ENCODE data around the gene PDE6D. TPM values are rescaled to one million over a fixed set of nuclear protein-coding genes. Genes with fewer than 3 reads are reported as not detected.
A peak's percentile ranks its signal among the peaks of the same experiment; 100 is the strongest.
"Not testable (repeated sequence)": the region's sequence is repeated elsewhere in the genome, so short reads cannot be mapped to it uniquely, and the experiment has no call there.

PDE6D gene
- total and polyA plus RNA-seq, 2 experiments from 2014 or later, result 35.2 to 55.6 TPM

DNA sequence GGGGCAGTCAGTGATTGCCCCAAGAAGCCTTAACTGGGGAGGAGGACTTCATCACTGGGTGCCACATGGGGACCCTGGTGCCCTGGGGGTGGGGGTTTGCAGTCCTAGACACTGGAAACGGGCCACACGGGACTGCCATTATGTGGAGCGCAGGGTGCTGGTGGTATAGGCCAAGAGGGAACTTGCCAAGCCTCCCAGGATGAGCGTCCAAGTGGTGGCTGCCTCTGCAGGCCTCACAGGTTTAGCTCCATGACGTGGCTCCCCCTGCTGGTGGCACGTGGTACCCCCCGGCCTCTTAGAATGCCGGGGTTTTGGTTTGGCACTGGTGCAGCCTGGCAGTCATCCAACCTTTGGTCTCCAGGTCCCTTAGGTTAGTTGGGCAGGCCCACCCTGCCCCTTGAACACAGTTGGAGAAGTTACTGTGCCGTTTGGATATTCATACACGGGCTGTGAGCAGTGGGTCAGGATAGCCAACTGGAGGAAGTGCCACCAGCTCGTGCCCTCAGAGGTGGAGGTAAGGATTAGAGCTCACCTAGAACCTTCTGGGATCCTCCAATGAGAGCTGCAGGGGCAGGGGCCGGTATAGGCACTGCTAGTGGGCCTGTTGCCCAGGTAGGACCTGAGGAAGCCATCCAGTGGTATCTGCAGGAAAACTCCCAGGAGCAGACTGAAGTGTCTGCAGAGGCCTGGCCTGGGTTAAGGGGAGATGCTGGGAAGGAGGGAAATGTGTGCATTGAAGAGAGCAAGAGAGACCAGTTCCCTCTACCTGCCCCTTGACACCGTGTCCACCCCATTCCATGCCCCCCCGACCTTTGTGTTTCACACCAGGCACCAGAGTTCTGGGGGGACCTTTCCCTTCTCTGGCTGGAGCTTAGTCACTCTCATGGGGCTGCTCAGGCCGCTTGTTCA is 67.1 kb downstream of the PDE6D start (continued):
- TF ChIP-seq, protein P1, sequence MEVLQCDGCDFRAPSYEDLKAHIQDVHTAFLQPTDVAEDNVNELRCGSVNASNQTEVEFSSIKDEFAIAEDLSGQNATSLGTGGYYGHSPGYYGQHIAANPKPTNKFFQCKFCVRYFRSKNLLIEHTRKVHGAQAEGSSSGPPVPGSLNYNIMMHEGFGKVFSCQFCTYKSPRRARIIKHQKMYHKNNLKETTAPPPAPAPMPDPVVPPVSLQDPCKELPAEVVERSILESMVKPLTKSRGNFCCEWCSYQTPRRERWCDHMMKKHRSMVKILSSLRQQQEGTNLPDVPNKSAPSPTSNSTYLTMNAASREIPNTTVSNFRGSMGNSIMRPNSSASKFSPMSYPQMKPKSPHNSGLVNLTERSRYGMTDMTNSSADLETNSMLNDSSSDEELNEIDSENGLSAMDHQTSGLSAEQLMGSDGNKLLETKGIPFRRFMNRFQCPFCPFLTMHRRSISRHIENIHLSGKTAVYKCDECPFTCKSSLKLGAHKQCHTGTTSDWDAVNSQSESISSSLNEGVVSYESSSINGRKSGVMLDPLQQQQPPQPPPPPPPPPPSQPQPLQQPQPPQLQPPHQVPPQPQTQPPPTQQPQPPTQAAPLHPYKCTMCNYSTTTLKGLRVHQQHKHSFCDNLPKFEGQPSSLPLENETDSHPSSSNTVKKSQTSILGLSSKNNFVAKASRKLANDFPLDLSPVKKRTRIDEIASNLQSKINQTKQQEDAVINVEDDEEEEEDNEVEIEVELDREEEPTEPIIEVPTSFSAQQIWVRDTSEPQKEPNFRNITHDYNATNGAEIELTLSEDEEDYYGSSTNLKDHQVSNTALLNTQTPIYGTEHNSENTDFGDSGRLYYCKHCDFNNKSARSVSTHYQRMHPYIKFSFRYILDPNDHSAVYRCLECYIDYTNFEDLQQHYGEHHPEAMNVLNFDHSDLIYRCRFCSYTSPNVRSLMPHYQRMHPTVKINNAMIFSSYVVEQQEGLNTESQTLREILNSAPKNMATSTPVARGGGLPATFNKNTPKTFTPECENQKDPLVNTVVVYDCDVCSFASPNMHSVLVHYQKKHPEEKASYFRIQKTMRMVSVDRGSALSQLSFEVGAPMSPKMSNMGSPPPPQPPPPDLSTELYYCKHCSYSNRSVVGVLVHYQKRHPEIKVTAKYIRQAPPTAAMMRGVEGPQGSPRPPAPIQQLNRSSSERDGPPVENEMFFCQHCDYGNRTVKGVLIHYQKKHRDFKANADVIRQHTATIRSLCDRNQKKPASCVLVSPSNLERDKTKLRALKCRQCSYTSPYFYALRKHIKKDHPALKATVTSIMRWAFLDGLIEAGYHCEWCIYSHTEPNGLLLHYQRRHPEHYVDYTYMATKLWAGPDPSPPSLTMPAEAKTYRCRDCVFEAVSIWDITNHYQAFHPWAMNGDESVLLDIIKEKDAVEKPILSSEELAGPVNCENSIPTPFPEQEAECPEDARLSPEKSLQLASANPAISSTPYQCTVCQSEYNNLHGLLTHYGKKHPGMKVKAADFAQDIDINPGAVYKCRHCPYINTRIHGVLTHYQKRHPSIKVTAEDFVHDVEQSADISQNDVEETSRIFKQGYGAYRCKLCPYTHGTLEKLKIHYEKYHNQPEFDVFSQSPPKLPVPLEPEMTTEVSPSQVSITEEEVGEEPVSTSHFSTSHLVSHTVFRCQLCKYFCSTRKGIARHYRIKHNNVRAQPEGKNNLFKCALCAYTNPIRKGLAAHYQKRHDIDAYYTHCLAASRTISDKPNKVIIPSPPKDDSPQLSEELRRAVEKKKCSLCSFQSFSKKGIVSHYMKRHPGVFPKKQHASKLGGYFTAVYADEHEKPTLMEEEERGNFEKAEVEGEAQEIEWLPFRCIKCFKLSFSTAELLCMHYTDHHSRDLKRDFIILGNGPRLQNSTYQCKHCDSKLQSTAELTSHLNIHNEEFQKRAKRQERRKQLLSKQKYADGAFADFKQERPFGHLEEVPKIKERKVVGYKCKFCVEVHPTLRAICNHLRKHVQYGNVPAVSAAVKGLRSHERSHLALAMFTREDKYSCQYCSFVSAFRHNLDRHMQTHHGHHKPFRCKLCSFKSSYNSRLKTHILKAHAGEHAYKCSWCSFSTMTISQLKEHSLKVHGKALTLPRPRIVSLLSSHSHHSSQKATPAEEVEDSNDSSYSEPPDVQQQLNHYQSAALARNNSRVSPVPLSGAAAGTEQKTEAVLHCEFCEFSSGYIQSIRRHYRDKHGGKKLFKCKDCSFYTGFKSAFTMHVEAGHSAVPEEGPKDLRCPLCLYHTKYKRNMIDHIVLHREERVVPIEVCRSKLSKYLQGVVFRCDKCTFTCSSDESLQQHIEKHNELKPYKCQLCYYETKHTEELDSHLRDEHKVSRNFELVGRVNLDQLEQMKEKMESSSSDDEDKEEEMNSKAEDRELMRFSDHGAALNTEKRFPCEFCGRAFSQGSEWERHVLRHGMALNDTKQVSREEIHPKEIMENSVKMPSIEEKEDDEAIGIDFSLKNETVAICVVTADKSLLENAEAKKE (CRISPR knock-in tag; IDR thresholded peaks at IDR 0.05), result peak; percentile 24; the same call in 1 of the 2 replicates
- no peak for TF ChIP-seq EZH2 (IDR thresholded peaks at IDR 0.05; ENCODE audit: low read depth, unreplicated experiment)
- TF ChIP-seq STAT1 (IDR thresholded peaks at IDR 0.05; ENCODE audit: unreplicated experiment), result no peak

DNA sequence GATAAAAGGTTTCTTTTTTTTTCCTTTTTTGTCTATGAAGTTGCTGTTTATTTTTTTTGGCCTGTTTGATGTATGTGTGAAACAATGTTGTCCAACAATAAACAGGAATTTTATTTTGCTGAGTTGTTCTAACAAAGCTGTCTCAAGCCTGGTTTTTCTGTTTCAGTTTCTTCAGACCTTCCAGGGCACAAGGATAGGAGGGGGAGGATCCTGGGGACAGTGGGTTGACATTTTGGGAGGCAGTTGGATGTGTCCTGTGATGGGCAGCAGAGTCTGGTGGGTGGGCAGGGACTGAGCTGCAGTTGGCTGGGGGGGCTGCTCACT is 67.7 kb downstream of the PDE6D start:
- H3K9me2 ChIP-seq (ENCODE audit: insufficient read depth); H3K27me3 ChIP-seq (ENCODE audit: insufficient read depth); H2AFZ ChIP-seq; DNase-seq (ENCODE audit: low spot score); ATAC-seq: not testable (repeated sequence)
- Histone ChIP-seq H3K4me1 (ENCODE audit: insufficient read depth) (peaks cover 31% of the 10 kb centered on the region), H3K4me3 (peak overlapping the region; percentile 32; the same call in 1 of the 2 replicates), H3K36me3 (ENCODE audit: insufficient read depth) (peaks cover 29% of the 10 kb centered on the region), H4K20me1 (replicated peaks; ENCODE audit: insufficient read depth) (peaks cover 17% of the 10 kb centered on the region), H3F3A (replicated peaks; ENCODE audit: low read depth) (peaks cover 49% of the 10 kb centered on the region), H3K27ac (ENCODE audit: low read depth) (peak overlapping the region; percentile 89), H3K79me2 (replicated peaks; ENCODE audit: insufficient read depth) (peaks cover 50% of the 10 kb centered on the region), H3K4me2 (peak overlapping the region; percentile 63)
- peaks cover 57% of the 10 kb centered on the region for H3K36me3 Mint-ChIP-seq (ENCODE audit: low read depth)
- H3K9me3 Mint-ChIP-seq, result peaks cover 23% of the 10 kb centered on the region
- H3K27me3 Mint-ChIP-seq (ENCODE audit: insufficient read depth, low read depth, poor library complexity), result peaks cover 59% of the 10 kb centered on the region
- H3K27ac Mint-ChIP-seq, result peak overlapping the region; percentile 94
- H3K4me1 Mint-ChIP-seq, result peaks cover 43% of the 10 kb centered on the region
- peak overlapping the region; percentile 65 for H3K4me3 Mint-ChIP-seq

All from GM23338 (cell line).